CD14-positive monocyte (primary cell): Measurements from ENCODE around the gene WFDC11. TPM values are rescaled to one million over a fixed set of nuclear protein-coding genes. Genes with fewer than 3 reads are reported as not detected.

Experiments used
- DNase-seq, 3 donors: peaks; one replicate each; pipeline ENCODE4 v3.0.0-alpha.2; 2011 to 2022
- H2AFZ ChIP-seq: 2 replicates; pipeline ENCODE4 v1.6.0; 2012; ENCODE audit warnings: mild to moderate bottlenecking, low read depth, low read length, inconsistent platforms; ENCODE audit not compliant: insufficient read depth, poor library complexity, severe bottlenecking
- H3K27ac ChIP-seq, 2 donors: 1 replicate in 1 of 2; 2 replicates in 1 of 2; pipeline ENCODE4 v1.5.1; 2012 to 2013; ENCODE audit warnings: low read length in 2 of 2, control low read depth in 1 of 2, inconsistent platforms in 1 of 2, low read depth in 1 of 2, mild to moderate bottlenecking in 1 of 2
- H3K27me3 ChIP-seq, 2 donors: one replicate each; pipeline versions ENCODE4 v1.6.0 to v1.6.1; 2011 to 2013; ENCODE audit warnings: low read length in 2 of 2; ENCODE audit not compliant: control insufficient read depth in 2 of 2, insufficient read depth in 2 of 2
- H3K36me3 ChIP-seq, 2 donors: replicated peaks in 1 of 2; 1 replicate in 1 of 2; 2 replicates in 1 of 2; pipeline versions ENCODE4 v1.5.1 to v1.6.1; 2012 to 2013; ENCODE audit warnings: low read length in 2 of 2, control low read depth in 1 of 2, inconsistent platforms in 1 of 2, mild to moderate bottlenecking in 1 of 2; ENCODE audit not compliant: insufficient read depth in 2 of 2, control insufficient read depth in 1 of 2
- H3K4me1 ChIP-seq, 2 donors: 1 replicate in 1 of 2; 2 replicates in 1 of 2; pipeline versions ENCODE4 v1.5.1 to v1.6.1; 2012 to 2013; ENCODE audit warnings: low read length in 2 of 2, control low read depth in 1 of 2, inconsistent platforms in 1 of 2, mild to moderate bottlenecking in 1 of 2, moderate library complexity in 1 of 2; ENCODE audit not compliant: insufficient read depth in 2 of 2, control insufficient read depth in 1 of 2
- H3K4me2 ChIP-seq: replicated peaks from 2 replicates; pipeline ENCODE3; 2012; ENCODE audit warnings: low read length, moderate library complexity, mild to moderate bottlenecking; ENCODE audit not compliant: poor library complexity, severe bottlenecking; ENCODE audit errors: extremely low read depth
- H3K4me3 ChIP-seq, 3 experiments: fragments of 200-600 bp in 1 of 3; sonication (generic) in 1 of 3; replicated peaks in 1 of 3; 1 replicate in 2 of 3; 2 replicates in 1 of 3; pipeline ENCODE4 v1.5.1; 2011 to 2013; ENCODE audit warnings: low read length in 3 of 3, mild to moderate bottlenecking in 3 of 3, control low read depth in 2 of 3, low read depth in 2 of 3, inconsistent platforms in 1 of 3, moderate library complexity in 1 of 3
- H3K79me2 ChIP-seq: 2 replicates; pipeline ENCODE4 v1.6.0; 2012; ENCODE audit warnings: mild to moderate bottlenecking, control low read depth, inconsistent platforms, low read length, moderate library complexity; ENCODE audit not compliant: insufficient read depth
- H3K9ac ChIP-seq: 2 replicates; pipeline ENCODE4 v1.6.0; 2017; ENCODE audit warnings: low read length, mild to moderate bottlenecking; ENCODE audit not compliant: insufficient read depth, poor library complexity, severe bottlenecking
- H3K9me3 ChIP-seq, 2 donors: replicated peaks in 1 of 2; 1 replicate in 1 of 2; 2 replicates in 1 of 2; pipeline versions ENCODE4 v1.5.1 to v1.6.1; 2012 to 2013; ENCODE audit warnings: low read length in 2 of 2, control low read depth in 1 of 2; ENCODE audit not compliant: control insufficient read depth in 1 of 2, insufficient read depth in 1 of 2
- H4K20me1 ChIP-seq: 2 replicates; pipeline ENCODE4 v1.6.0; 2012; ENCODE audit warnings: mild to moderate bottlenecking, low read length, control low read depth, moderate library complexity; ENCODE audit not compliant: insufficient read depth
- H3K27ac Mint-ChIP-seq, 7 donors: one replicate each; pipeline ENCODE4 v1.8.0; 2020; ENCODE audit warnings: mild to moderate bottlenecking in 7 of 7, mixed read lengths in 7 of 7, moderate library complexity in 6 of 7, inconsistent platforms in 2 of 7
- H3K27me3 Mint-ChIP-seq, 3 donors: one replicate each; pipeline ENCODE4 v1.8.0; 2021 to 2022; ENCODE audit warnings: low read depth in 3 of 3, mild to moderate bottlenecking in 3 of 3, mixed read lengths in 3 of 3, moderate library complexity in 3 of 3, inconsistent platforms in 1 of 3
- H3K36me3 Mint-ChIP-seq, 2 donors: one replicate each; pipeline ENCODE4 v1.8.0; 2020; ENCODE audit warnings: mixed read lengths in 2 of 2, inconsistent platforms in 1 of 2, mild to moderate bottlenecking in 1 of 2
- H3K4me1 Mint-ChIP-seq: one replicate; pipeline ENCODE4 v1.8.0; 2020; ENCODE audit warnings: mild to moderate bottlenecking, mixed read lengths
- H3K4me3 Mint-ChIP-seq, 2 donors: one replicate each; pipeline ENCODE4 v1.8.0; 2020; ENCODE audit warnings: mild to moderate bottlenecking in 2 of 2, mixed read lengths in 2 of 2, moderate library complexity in 1 of 2
- H3K9me3 Mint-ChIP-seq, 7 donors: one replicate each; pipeline ENCODE4 v1.8.0; 2020 to 2022; ENCODE audit warnings: mixed read lengths in 7 of 7, mild to moderate bottlenecking in 6 of 7, moderate library complexity in 6 of 7, inconsistent platforms in 2 of 7
- WGBS: methylation state at CpG from one replicate; pipeline ENCODE4 v1.1.5; 2013; ENCODE audit warnings: missing lambda C conversion rate; ENCODE audit not compliant: insufficient coverage; 5-methylcytosine and 5-hydroxymethylcytosine counted together
- intact Hi-C, 2 donors: fragments of 100-400 bp; cut with micrococcal nuclease; formaldehyde crosslinking; loops; one replicate each; pipeline versions ENCODE4 v1.15.0 to v1.15.1; 2023
- polyA plus RNA-seq, 3 donors: library from polyadenylated mRNA; depleted of rRNA in 1 of 3; unstranded in 2 of 3; stranded (reverse) in 1 of 3; fragments of 300-500 nt in 2 of 3; fragments of >200 nt in 1 of 3; fragmentation: Illumina TruSeq in 2 of 3; gene quantifications; 1 replicate in 2 of 3; 2 replicates in 1 of 3; pipeline ENCODE4 v1.2.3, GENCODE V29; 2012 to 2021
- TF ChIP-seq, protein P1 (sequence below): fragments of 200-600 bp; IDR thresholded peaks from one replicate; pipeline ENCODE4 v1.8.0; 2022; ENCODE audit warnings: antibody characterized with exemption, mild to moderate bottlenecking

WFDC11 gene
- polyA plus RNA-seq, 3 donors: not detected

- Histone ChIP-seq H3K4me2 (peak within 1 kb of the TSS; percentile 8), H3K9ac (no peak within 1 kb of the TSS), H3K79me2 (no peaks in the 10 kb centered on the region), H3K4me1 (no peaks in the 10 kb centered on the region), H3K9me3 (no peaks in the 10 kb centered on the region), H3K4me3 (no peak within 1 kb of the TSS), H3K27me3 (peaks cover 2 to 6% of the 10 kb centered on the region in 2 donors), H3K27ac (no peak within 1 kb of the TSS), H2AFZ (no peak within 1 kb of the TSS), H4K20me1 (no peaks in the 10 kb centered on the region), H3K36me3 (no peaks in the 10 kb centered on the region)
- H3K36me3 Mint-ChIP-seq: no peaks in the 10 kb centered on the region
- peaks cover 0 to 6% (median 0%) of the 10 kb centered on the region in 7 donors for H3K9me3 Mint-ChIP-seq
- TF ChIP-seq, protein P1, sequence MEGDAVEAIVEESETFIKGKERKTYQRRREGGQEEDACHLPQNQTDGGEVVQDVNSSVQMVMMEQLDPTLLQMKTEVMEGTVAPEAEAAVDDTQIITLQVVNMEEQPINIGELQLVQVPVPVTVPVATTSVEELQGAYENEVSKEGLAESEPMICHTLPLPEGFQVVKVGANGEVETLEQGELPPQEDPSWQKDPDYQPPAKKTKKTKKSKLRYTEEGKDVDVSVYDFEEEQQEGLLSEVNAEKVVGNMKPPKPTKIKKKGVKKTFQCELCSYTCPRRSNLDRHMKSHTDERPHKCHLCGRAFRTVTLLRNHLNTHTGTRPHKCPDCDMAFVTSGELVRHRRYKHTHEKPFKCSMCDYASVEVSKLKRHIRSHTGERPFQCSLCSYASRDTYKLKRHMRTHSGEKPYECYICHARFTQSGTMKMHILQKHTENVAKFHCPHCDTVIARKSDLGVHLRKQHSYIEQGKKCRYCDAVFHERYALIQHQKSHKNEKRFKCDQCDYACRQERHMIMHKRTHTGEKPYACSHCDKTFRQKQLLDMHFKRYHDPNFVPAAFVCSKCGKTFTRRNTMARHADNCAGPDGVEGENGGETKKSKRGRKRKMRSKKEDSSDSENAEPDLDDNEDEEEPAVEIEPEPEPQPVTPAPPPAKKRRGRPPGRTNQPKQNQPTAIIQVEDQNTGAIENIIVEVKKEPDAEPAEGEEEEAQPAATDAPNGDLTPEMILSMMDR: peak; percentile 82
- H3K27me3 Mint-ChIP-seq: peaks cover 6 to 12% (median 7%) of the 10 kb centered on the region in 3 donors
- H3K4me3 Mint-ChIP-seq: no peak within 1 kb of the TSS
- intact Hi-C loops: no loop called here
- WGBS: 25% methylated on average over 4 of the region's 9 CpGs
- peaks cover 3% of the 10 kb centered on the region for H3K4me1 Mint-ChIP-seq
- H3K27ac Mint-ChIP-seq: peak within 1 kb of the TSS in 1 of 7 donors; percentile 64
- peak; percentile 44 to 60 (median 55) for DNase-seq
These were observed 40.4 kb downstream of the WFDC11 start, which contains the start of gene WFDC10A for GRCh38 chr20:45629496-45630100. Gene WFDC10A (plus strand): TSS chr20:45629739. CDS start chr20:45629814, 75 bp downstream.

DNA sequence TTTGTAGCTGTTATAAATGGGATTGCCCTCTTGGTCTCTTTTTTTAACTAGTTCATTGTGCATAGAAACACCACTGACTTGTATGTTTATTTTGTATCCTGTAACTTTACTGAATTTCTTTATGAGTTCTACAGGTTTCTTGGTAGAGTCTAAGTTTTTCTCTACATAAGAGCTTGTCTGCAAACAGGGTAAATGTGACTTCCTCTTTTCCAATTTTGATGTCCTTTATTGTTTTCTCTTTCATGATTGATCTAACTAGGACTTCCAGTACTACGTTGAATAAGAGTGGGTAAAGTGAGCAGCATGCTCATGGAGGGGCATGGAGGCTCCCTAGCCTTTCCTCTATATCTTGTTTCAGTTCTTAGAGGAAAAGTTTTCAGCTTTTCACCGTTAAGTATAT is 43.5 kb downstream of the WFDC11 start:
- no peaks in the 10 kb centered on the region for H3K9me3 ChIP-seq
- H3K27me3 Mint-ChIP-seq: peaks cover 9 to 12% (median 10%) of the 10 kb centered on the region in 3 donors
- intact Hi-C loops: no loop called here

More for the DNA sequence above, 43.5 kb downstream of the WFDC11 start:
- H3K36me3 Mint-ChIP-seq: no peaks in the 10 kb centered on the region
- no peak overlapping the region for H3K9ac ChIP-seq
- H3K79me2 ChIP-seq: no peaks in the 10 kb centered on the region
- peaks cover 0 to 6% (median 0%) of the 10 kb centered on the region in 7 donors for H3K9me3 Mint-ChIP-seq
- H3K4me1 ChIP-seq: no peaks in the 10 kb centered on the region
- peaks cover 3% of the 10 kb centered on the region for H3K4me1 Mint-ChIP-seq
- H3K27ac ChIP-seq: no peak overlapping the region
- no peak overlapping the region for H3K4me2 ChIP-seq
- TF ChIP-seq, protein P1: no peak
- no peaks in the 10 kb centered on the region for H3K36me3 ChIP-seq
- no peak overlapping the region for H2AFZ ChIP-seq
- no peak overlapping the region for H3K27ac Mint-ChIP-seq
- no peak for DNase-seq
- no CpG with 5 or more reads among the region's 2 CpGs for WGBS
- H3K4me3 ChIP-seq: no peak overlapping the region
- H3K27me3 ChIP-seq: peaks cover 6 to 8% of the 10 kb centered on the region in 2 donors
- H3K4me3 Mint-ChIP-seq: no peak overlapping the region
- no peaks in the 10 kb centered on the region for H4K20me1 ChIP-seq
